IMR-90 (cell line): ENCODE data around the gene NF2.

Experiments used
- BHLHE40 ChIP-seq: fragments of 150-350 bp; IDR thresholded peaks from 2 replicates; pipeline ENCODE4 v1.6.1; 2016; ENCODE audit warnings: mild to moderate bottlenecking, low read depth, low read length
- CEBPB ChIP-seq: IDR thresholded peaks from 2 replicates; pipeline ENCODE4 v1.6.1; 2012; ENCODE audit warnings: low read depth, low read length, improper control_type of control experiment
- FOS ChIP-seq: fragments of 150-350 bp; IDR thresholded peaks from 2 replicates; pipeline ENCODE4 v1.6.1; 2016; ENCODE audit warnings: low read depth, low read length
- MAFK ChIP-seq: IDR thresholded peaks from 2 replicates; pipeline ENCODE4 v1.6.1; 2012; ENCODE audit warnings: low read depth, low read length, improper control_type of control experiment
- MAZ ChIP-seq: IDR thresholded peaks from 2 replicates; pipeline ENCODE4 v1.6.1; 2012; ENCODE audit warnings: low read depth, mild to moderate bottlenecking, low read length, improper control_type of control experiment, moderate library complexity, borderline replicate concordance
- POLR2A ChIP-seq: IDR thresholded peaks from 2 replicates; pipeline ENCODE4 v1.6.1; 2012; ENCODE audit warnings: mild to moderate bottlenecking, low read depth, low read length
- RAD21 ChIP-seq: IDR thresholded peaks from 2 replicates; pipeline ENCODE4 v1.6.1; 2012; ENCODE audit warnings: low read length, improper control_type of control experiment
- RFX5 ChIP-seq: IDR thresholded peaks from 2 replicates; pipeline ENCODE4 v1.8.0; 2012; ENCODE audit warnings: low read depth, mild to moderate bottlenecking, low read length, moderate library complexity
- SMC3 ChIP-seq: fragments of 150-350 bp; IDR thresholded peaks from 2 replicates; pipeline ENCODE4 v1.6.1; 2016; ENCODE audit warnings: low read depth, mild to moderate bottlenecking, antibody characterized with exemption, low read length, moderate library complexity
- TF ChIP-seq, protein P1 (sequence below): conservative IDR thresholded peaks from 2 replicates; pipeline ENCODE4 v1.5.1; 2012; ENCODE audit warnings: mild to moderate bottlenecking, low read depth, low read length, improper control_type of control experiment
- TF ChIP-seq, protein P2 (sequence below): fragments of 150-350 bp; IDR thresholded peaks from 2 replicates; pipeline ENCODE4 v1.6.1; 2016; ENCODE audit warnings: low read depth, mild to moderate bottlenecking, low read length, moderate library complexity, borderline replicate concordance
- TF ChIP-seq, protein P3 (sequence below): fragments of 150-350 bp; IDR thresholded peaks from 2 replicates; pipeline ENCODE4 v1.6.1; 2017; ENCODE audit warnings: mild to moderate bottlenecking, antibody characterized with exemption, low read length, low read depth

DNA sequence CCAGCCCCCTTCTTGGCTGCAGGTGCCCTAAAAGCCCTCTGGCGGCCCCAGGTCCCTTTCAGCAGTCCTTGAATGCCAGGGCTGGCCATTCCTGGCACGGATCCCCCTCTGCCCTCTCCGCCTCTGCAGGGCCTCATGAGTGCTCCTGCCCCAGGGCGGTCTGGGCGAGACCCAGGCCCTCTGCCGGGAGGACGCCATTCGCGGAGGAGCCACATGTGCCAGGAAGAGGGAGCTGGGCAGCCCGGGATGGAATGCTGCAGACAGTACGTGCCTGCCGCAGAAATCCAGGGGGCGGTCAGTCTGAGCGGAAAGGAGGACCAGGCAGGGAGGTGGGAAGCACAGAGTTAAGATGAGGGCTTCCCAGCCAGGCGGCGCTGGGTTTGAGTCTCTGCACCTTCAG lies 119.2 kb downstream of the NF2 start:
- TF ChIP-seq CEBPB, result no peak
- TF ChIP-seq, protein P1, sequence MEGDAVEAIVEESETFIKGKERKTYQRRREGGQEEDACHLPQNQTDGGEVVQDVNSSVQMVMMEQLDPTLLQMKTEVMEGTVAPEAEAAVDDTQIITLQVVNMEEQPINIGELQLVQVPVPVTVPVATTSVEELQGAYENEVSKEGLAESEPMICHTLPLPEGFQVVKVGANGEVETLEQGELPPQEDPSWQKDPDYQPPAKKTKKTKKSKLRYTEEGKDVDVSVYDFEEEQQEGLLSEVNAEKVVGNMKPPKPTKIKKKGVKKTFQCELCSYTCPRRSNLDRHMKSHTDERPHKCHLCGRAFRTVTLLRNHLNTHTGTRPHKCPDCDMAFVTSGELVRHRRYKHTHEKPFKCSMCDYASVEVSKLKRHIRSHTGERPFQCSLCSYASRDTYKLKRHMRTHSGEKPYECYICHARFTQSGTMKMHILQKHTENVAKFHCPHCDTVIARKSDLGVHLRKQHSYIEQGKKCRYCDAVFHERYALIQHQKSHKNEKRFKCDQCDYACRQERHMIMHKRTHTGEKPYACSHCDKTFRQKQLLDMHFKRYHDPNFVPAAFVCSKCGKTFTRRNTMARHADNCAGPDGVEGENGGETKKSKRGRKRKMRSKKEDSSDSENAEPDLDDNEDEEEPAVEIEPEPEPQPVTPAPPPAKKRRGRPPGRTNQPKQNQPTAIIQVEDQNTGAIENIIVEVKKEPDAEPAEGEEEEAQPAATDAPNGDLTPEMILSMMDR, result no peak
- no peak for TF ChIP-seq POLR2A
- TF ChIP-seq MAZ, result no peak
- no peak for TF ChIP-seq FOS
- no peak for TF ChIP-seq MAFK
- no peak for TF ChIP-seq BHLHE40
- TF ChIP-seq, protein P2, sequence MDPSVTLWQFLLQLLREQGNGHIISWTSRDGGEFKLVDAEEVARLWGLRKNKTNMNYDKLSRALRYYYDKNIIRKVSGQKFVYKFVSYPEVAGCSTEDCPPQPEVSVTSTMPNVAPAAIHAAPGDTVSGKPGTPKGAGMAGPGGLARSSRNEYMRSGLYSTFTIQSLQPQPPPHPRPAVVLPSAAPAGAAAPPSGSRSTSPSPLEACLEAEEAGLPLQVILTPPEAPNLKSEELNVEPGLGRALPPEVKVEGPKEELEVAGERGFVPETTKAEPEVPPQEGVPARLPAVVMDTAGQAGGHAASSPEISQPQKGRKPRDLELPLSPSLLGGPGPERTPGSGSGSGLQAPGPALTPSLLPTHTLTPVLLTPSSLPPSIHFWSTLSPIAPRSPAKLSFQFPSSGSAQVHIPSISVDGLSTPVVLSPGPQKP, result no peak
- TF ChIP-seq, protein P3, sequence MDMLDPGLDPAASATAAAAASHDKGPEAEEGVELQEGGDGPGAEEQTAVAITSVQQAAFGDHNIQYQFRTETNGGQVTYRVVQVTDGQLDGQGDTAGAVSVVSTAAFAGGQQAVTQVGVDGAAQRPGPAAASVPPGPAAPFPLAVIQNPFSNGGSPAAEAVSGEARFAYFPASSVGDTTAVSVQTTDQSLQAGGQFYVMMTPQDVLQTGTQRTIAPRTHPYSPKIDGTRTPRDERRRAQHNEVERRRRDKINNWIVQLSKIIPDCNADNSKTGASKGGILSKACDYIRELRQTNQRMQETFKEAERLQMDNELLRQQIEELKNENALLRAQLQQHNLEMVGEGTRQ, result no peak
- TF ChIP-seq RAD21, result no peak
- no peak for TF ChIP-seq SMC3
- TF ChIP-seq RFX5, result no peak
